Mesendoderm (in vitro differentiated cells): Measurements from ENCODE around the gene SPEM3.

Experiments
- DNase-seq: peaks from one replicate; pipeline ENCODE4 v3.0.0; 2013
- H2AK5ac ChIP-seq: 2 replicates; pipeline ENCODE4 v1.6.1; 2013; ENCODE audit warnings: low read length, inconsistent platforms
- H2BK120ac ChIP-seq: 2 replicates; pipeline ENCODE4 v1.6.1; 2013; ENCODE audit warnings: low read depth, mild to moderate bottlenecking, low read length, moderate library complexity, mixed read lengths
- H2BK15ac ChIP-seq: replicated peaks from 2 replicates; pipeline ENCODE4 v1.6.1; 2013; ENCODE audit warnings: low read depth, mild to moderate bottlenecking, moderate library complexity
- H2BK5ac ChIP-seq: 2 replicates; pipeline ENCODE4 v1.6.1; 2013; ENCODE audit warnings: low read length, inconsistent platforms
- H3K18ac ChIP-seq: 2 replicates; pipeline ENCODE4 v1.6.1; 2013; ENCODE audit warnings: mild to moderate bottlenecking, low read length, mixed read lengths
- H3K23ac ChIP-seq: one replicate; pipeline ENCODE4 v1.6.1; 2013; ENCODE audit warnings: low read length
- H3K27ac ChIP-seq: 2 replicates; pipeline ENCODE4 v1.5.1; 2013; ENCODE audit warnings: low read depth, mild to moderate bottlenecking, inconsistent platforms, low read length, moderate library complexity
- H3K27me3 ChIP-seq: 2 replicates; pipeline ENCODE4 v1.6.1; 2013; ENCODE audit warnings: low read length, control low read depth, mild to moderate bottlenecking, inconsistent platforms; ENCODE audit not compliant: insufficient read depth, poor library complexity
- H3K36me3 ChIP-seq: 2 replicates; pipeline ENCODE4 v1.6.1; 2013; ENCODE audit warnings: low read length, inconsistent platforms; ENCODE audit not compliant: control insufficient read depth, insufficient read depth
- H3K4ac ChIP-seq: one replicate; pipeline ENCODE4 v1.6.1; 2013; ENCODE audit warnings: low read depth, mild to moderate bottlenecking, low read length, moderate library complexity
- H3K4me1 ChIP-seq: 2 replicates; pipeline ENCODE4 v1.6.1; 2013; ENCODE audit warnings: low read depth, low read length, inconsistent platforms; ENCODE audit not compliant: control insufficient read depth
- H3K4me2 ChIP-seq: 2 replicates; pipeline ENCODE4 v1.6.1; 2013; ENCODE audit warnings: low read length
- H3K4me3 ChIP-seq: 2 replicates; pipeline ENCODE4 v1.5.1; 2013; ENCODE audit warnings: mild to moderate bottlenecking, low read length
- H3K56ac ChIP-seq: one replicate; pipeline ENCODE4 v1.6.1; 2013; ENCODE audit warnings: low read length
- H3K79me1 ChIP-seq: 2 replicates; pipeline ENCODE4 v1.6.1; 2013; ENCODE audit warnings: low read length, inconsistent platforms
- H3K79me2 ChIP-seq: 2 replicates; pipeline ENCODE4 v1.6.1; 2013; ENCODE audit warnings: mild to moderate bottlenecking, low read length; ENCODE audit not compliant: control insufficient read depth, insufficient read depth
- H3K9ac ChIP-seq: 2 replicates; pipeline ENCODE4 v1.6.1; 2013; ENCODE audit warnings: low read length, inconsistent platforms
- H4K5ac ChIP-seq: one replicate; pipeline ENCODE4 v1.6.1; 2013; ENCODE audit warnings: low read length
- H4K8ac ChIP-seq: one replicate; pipeline ENCODE4 v1.6.1; 2013; ENCODE audit warnings: low read depth, mild to moderate bottlenecking, control low read depth, low read length, moderate library complexity
- WGBS: extraction: QIAGEN DNeasy Blood & Tissue Kit; methylation state at CpG from one replicate; pipeline ENCODE4 v1.1.7; 2013; ENCODE audit warnings: low lambda C conversion rate, missing lambda C conversion rate; ENCODE audit not compliant: insufficient coverage; ENCODE audit errors: extremely low coverage; 5-methylcytosine and 5-hydroxymethylcytosine counted together

The SPEM3 gene

GRCh38 chr17:7405350-7406234 lies 23.1 kb upstream of the SPEM3 start:
- H3K4me2 ChIP-seq: peak overlapping the region; percentile 97
- no peak overlapping the region for H4K8ac ChIP-seq
- H3K36me3 ChIP-seq: no peaks in the 10 kb centered on the region
- H3K4ac ChIP-seq: peak overlapping the region; percentile 93
- no peak overlapping the region for H2BK15ac ChIP-seq
- H3K4me3 ChIP-seq: peak overlapping the region; percentile 90
- no peaks in the 10 kb centered on the region for H3K79me1 ChIP-seq
- H3K23ac ChIP-seq: no peak overlapping the region
- H3K4me1 ChIP-seq: peaks cover 9% of the 10 kb centered on the region
- H3K56ac ChIP-seq: peak overlapping the region; percentile 92
- no peak overlapping the region for H2BK5ac ChIP-seq
- H3K27ac ChIP-seq: peak overlapping the region; percentile 26
- no peaks in the 10 kb centered on the region for H3K79me2 ChIP-seq
- H4K5ac ChIP-seq: no peak overlapping the region
- DNase-seq: peak; percentile 62
- no peaks in the 10 kb centered on the region for H3K27me3 ChIP-seq
- H3K9ac ChIP-seq: peak overlapping the region; percentile 93
- H3K18ac ChIP-seq: peak overlapping the region; percentile 89
- peak overlapping the region; percentile 52 for H2BK120ac ChIP-seq
- peak overlapping the region; percentile 50 for H2AK5ac ChIP-seq
- WGBS: no CpG with 5 or more reads among the region's 38 CpGs

DNA sequence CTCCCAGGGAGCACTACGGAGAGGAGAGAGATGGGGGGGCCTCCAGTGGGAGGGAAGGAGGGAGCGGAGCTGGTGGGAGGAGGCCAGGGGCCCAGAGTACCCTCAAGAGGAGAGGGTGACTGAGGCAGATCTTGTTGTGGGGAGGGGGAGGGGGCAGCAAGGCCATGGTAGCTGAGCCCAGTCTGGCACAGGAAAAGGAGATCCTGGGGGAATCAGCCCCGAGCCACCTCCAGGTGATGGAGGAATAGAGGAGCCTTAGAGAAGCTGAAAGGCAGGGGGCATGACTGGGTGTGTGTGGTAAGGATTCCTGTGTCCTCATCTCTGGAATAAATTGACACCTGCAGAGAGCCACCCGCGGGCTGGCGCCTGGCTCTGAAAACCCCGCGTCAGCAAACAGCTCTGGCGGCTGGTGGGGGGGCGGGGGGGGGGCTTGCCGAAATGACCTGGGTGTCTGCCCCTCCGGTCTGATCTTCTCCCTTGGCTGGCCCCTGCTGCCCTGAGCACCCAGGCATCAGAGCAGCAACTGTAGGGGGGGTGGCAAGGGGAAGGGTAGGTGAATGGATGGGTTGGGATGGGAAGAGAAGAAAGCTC lies 22.3 kb upstream of the SPEM3 start:
- H3K4ac ChIP-seq: no peak overlapping the region
- no peak overlapping the region for H4K5ac ChIP-seq
- no peaks in the 10 kb centered on the region for H3K27me3 ChIP-seq
- H3K9ac ChIP-seq: no peak overlapping the region
- H3K79me1 ChIP-seq: no peaks in the 10 kb centered on the region
- no peaks in the 10 kb centered on the region for H3K36me3 ChIP-seq
- no peak overlapping the region for H2BK120ac ChIP-seq
- peaks cover 9% of the 10 kb centered on the region for H3K4me1 ChIP-seq
- H4K8ac ChIP-seq: no peak overlapping the region
- DNase-seq: peak; percentile 47
- H3K27ac ChIP-seq: no peak overlapping the region
- H2BK5ac ChIP-seq: no peak overlapping the region
- no peak overlapping the region for H3K23ac ChIP-seq
- no peak overlapping the region for H3K4me3 ChIP-seq
- H3K56ac ChIP-seq: peak overlapping the region; percentile 78
- H3K4me2 ChIP-seq: peak overlapping the region; percentile 61
- H2AK5ac ChIP-seq: no peak overlapping the region
- H2BK15ac ChIP-seq: no peak overlapping the region
- no peak overlapping the region for H3K18ac ChIP-seq
- no CpG with 5 or more reads among the region's 12 CpGs for WGBS
- H3K79me2 ChIP-seq: no peaks in the 10 kb centered on the region

- no peak overlapping the region for H3K56ac ChIP-seq
- H3K4me2 ChIP-seq: no peak overlapping the region
- no peak overlapping the region for H2BK15ac ChIP-seq
- H2BK5ac ChIP-seq: no peak overlapping the region
- H2AK5ac ChIP-seq: no peak overlapping the region
- no peak overlapping the region for H3K9ac ChIP-seq
- no peaks in the 10 kb centered on the region for H3K27me3 ChIP-seq
- no peak for DNase-seq
- H2BK120ac ChIP-seq: no peak overlapping the region
- no peaks in the 10 kb centered on the region for H3K36me3 ChIP-seq
- H4K5ac ChIP-seq: no peak overlapping the region
- no peak overlapping the region for H3K4me3 ChIP-seq
- H3K4me1 ChIP-seq: peaks cover 9% of the 10 kb centered on the region
- no peak overlapping the region for H4K8ac ChIP-seq
- no peak overlapping the region for H3K18ac ChIP-seq
- no peak overlapping the region for H3K4ac ChIP-seq
- no CpG with 5 or more reads among the region's 13 CpGs for WGBS
- no peak overlapping the region for H3K23ac ChIP-seq
- no peaks in the 10 kb centered on the region for H3K79me2 ChIP-seq
- no peaks in the 10 kb centered on the region for H3K79me1 ChIP-seq
- H3K27ac ChIP-seq: no peak overlapping the region
Observed at GRCh38 chr17:7407082-7407481, 21.6 kb upstream of the SPEM3 start.

DNA sequence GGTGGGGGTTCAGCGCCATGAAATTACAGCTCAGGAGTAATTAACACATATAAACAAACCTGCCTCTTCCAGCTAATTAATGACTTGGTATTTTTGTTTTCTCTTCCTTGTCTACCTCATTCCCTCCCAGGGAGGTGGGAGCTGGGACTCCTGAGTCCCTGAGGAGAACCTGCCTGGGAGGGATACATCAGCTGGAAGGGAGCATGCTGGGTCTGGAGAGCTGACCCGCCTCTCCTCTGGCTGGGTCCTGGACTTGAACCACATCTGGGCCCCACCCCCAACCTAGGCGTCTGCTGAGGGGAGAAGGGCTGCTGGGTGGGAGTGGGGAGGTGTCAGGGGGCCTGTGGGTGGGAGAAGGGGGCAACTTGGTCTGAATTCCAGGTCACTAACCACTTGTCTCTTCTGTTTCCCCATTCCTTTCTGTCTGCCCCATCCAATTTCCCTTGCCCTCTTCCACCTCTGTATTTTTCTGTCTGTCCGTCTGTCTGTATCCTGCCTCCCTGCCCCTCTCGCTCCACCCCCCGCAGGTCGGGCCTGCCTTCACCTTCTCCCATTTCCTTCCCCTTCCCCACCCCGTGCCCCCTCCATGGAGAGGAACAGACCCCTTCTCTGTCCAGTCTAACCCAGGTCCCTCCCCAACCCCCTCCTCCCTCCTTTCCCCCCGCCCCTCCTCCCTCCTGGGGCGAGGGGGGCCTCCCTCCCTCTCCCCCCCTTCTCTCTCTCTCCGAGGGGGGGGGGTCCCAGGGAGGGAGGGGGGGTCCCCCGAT lies 21.0 kb upstream of the SPEM3 start, which contains the start of gene NLGN2:
TSS of gene NLGN2 (plus strand) at position 361 of the 767 bp plus-strand sequence. CDS start 411 bp downstream, outside the sequence.
- Histone ChIP-seq H2BK5ac (no peak within 1 kb of the TSS), H3K79me1 (no peaks in the 10 kb centered on the region), H3K36me3 (no peaks in the 10 kb centered on the region), H2AK5ac (no peak within 1 kb of the TSS), H3K27me3 (no peaks in the 10 kb centered on the region), H4K8ac (no peak within 1 kb of the TSS), H3K23ac (peak within 1 kb of the TSS; percentile 80), H3K18ac (peak within 1 kb of the TSS; percentile 57), H3K4me3 (no peak within 1 kb of the TSS), H3K79me2 (no peaks in the 10 kb centered on the region), H3K56ac (peak within 1 kb of the TSS; percentile 88), H3K4ac (no peak within 1 kb of the TSS), H3K9ac (peak within 1 kb of the TSS; percentile 63), H3K27ac (no peak within 1 kb of the TSS), H2BK15ac (no peak within 1 kb of the TSS), H3K4me1 (peaks cover 9% of the 10 kb centered on the region), H2BK120ac (no peak within 1 kb of the TSS), H4K5ac (no peak within 1 kb of the TSS), H3K4me2 (peak within 1 kb of the TSS; percentile 55)
- DNase-seq: no peak
- WGBS: no CpG with 5 or more reads among the region's 12 CpGs

- no peaks in the 10 kb centered on the region for H3K27me3 ChIP-seq
- H3K4me3 ChIP-seq: no peak overlapping the region
- no peak overlapping the region for H3K4ac ChIP-seq
- H2BK15ac ChIP-seq: no peak overlapping the region
- no peak overlapping the region for H3K27ac ChIP-seq
- H2AK5ac ChIP-seq: no peak overlapping the region
- H2BK120ac ChIP-seq: no peak overlapping the region
- H2BK5ac ChIP-seq: no peak overlapping the region
- peak overlapping the region; percentile 80 for H3K23ac ChIP-seq
- H3K79me1 ChIP-seq: no peaks in the 10 kb centered on the region
- H3K36me3 ChIP-seq: no peaks in the 10 kb centered on the region
- H3K4me2 ChIP-seq: peak overlapping the region; percentile 55
- H3K9ac ChIP-seq: peak overlapping the region; percentile 63
- no peaks in the 10 kb centered on the region for H3K79me2 ChIP-seq
- H3K4me1 ChIP-seq: peaks cover 7% of the 10 kb centered on the region
- no CpG with 5 or more reads among the region's 58 CpGs for WGBS
- H4K8ac ChIP-seq: no peak overlapping the region
- no peak for DNase-seq
- H3K56ac ChIP-seq: peak overlapping the region; percentile 88
- no peak overlapping the region for H4K5ac ChIP-seq
- H3K18ac ChIP-seq: peak overlapping the region; percentile 57
Observed at GRCh38 chr17:7408252-7408727, 20.4 kb upstream of the SPEM3 start.
